ENCODE measurements around the gene MED13L. TPM values are rescaled to one million over a fixed set of nuclear protein-coding genes. Genes with fewer than 3 reads are reported as not detected.

Gene MED13L
- total and polyA plus RNA-seq, 2 of the 4 experiments (the other 2 are of a cell fraction), result 17.9 to 49.1 TPM

DNA sequence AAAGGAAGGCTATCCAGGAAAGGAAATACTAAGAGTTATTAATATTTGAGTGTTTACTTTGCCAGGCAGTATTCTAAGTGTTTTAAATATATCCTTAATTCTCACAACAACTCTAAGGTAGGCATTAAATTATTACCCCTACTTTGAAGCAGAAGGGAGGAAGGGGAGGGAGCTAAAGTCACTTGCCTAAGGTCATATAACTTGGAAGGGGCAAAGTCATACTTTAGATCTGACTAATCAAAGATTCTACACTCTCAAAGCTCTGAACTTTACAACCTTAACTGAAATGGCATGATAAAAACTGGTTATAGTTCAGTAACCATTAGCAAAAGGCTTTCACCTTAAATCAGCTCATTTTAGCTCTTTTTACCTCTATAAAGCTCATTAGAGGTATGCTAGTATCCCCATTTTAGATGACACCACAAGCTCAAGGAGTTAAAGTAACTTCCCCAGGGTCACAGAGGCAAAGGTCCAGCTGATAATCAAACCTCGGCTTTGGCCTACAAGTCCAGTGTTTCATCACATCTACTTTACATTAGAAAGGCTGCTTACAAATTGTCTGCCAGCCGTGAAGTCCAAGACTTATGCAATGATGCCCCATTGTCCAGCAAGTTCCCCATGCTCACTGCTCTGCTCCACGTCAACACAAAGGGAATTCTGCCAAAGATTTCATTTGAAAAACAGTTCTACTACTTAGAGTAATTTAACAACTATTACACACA, 223.9 kb downstream of the MED13L start:
- ATAC-seq (ENCODE audit: low read depth) (peak; percentile 73), DNase-seq (peak; percentile 81)
- intact Hi-C loops (cut with micrococcal nuclease), result no loop called here
- no peak overlapping the region for H3K4me3 ChIP-seq (ENCODE audit: insufficient read depth, low read depth, low read length)
- TF ChIP-seq RFX5 (IDR thresholded peaks at IDR 0.05; ENCODE audit: low read depth, low read length) (no peak), CEBPB (IDR thresholded peaks at IDR 0.05; ENCODE audit: low read depth, low read length) (peak; percentile 83)
- TF ChIP-seq, protein P1, sequence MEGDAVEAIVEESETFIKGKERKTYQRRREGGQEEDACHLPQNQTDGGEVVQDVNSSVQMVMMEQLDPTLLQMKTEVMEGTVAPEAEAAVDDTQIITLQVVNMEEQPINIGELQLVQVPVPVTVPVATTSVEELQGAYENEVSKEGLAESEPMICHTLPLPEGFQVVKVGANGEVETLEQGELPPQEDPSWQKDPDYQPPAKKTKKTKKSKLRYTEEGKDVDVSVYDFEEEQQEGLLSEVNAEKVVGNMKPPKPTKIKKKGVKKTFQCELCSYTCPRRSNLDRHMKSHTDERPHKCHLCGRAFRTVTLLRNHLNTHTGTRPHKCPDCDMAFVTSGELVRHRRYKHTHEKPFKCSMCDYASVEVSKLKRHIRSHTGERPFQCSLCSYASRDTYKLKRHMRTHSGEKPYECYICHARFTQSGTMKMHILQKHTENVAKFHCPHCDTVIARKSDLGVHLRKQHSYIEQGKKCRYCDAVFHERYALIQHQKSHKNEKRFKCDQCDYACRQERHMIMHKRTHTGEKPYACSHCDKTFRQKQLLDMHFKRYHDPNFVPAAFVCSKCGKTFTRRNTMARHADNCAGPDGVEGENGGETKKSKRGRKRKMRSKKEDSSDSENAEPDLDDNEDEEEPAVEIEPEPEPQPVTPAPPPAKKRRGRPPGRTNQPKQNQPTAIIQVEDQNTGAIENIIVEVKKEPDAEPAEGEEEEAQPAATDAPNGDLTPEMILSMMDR (conservative IDR thresholded peaks at IDR 0.05; ENCODE audit: low read depth, low read length), result no peak
- H3K4me1 ChIP-seq (ENCODE audit: control insufficient read depth, insufficient read depth, low read length), result 0 out of 2 replicates have a peak, but pooled peaks cover 2% of the 10 kb centered on the region
- no peak overlapping the region for H3K14ac ChIP-seq (replicated peaks; ENCODE audit: low read depth, low read length)
- no peaks in the 10 kb centered on the region for H3K36me3 ChIP-seq (ENCODE audit: control insufficient read depth, insufficient read depth, low read length)
- H2BK5ac ChIP-seq (ENCODE audit: low read depth, low read length, poor library complexity, severe bottlenecking), result no peak overlapping the region
- 17% methylated on average over 1 of the region's 3 CpGs; no CpG with 5 or more reads in 1 of the 2 experiments for WGBS, 2 experiments (ENCODE audit: extremely low coverage in 2 of 2, insufficient read length in 1 of 2)
- H3K23ac ChIP-seq (ENCODE audit: low read depth, low read length), result peak overlapping the region; percentile 0; the same call in 1 of the 2 replicates
- no peak overlapping the region for H2BK15ac ChIP-seq (ENCODE audit: low read depth, low read length)
- no peak overlapping the region for H2AK5ac ChIP-seq (ENCODE audit: low read depth, low read length)
- in situ Hi-C loops (cut with MboI; ENCODE audit: low sequenced_read_pairs), result no loop called here
- no peaks in the 10 kb centered on the region for H3K9me3 ChIP-seq (ENCODE audit: control insufficient read depth, insufficient read depth, low read length)
- BruUV-seq (replicated peaks), result no TSS peak
- H3K79me1 ChIP-seq (ENCODE audit: low read depth in 1 of 2, low read length in 2 of 2), result peaks cover 27 to 69% of the 10 kb centered on the region in 2 experiments
- no peak overlapping the region for H2AK9ac ChIP-seq (replicated peaks; ENCODE audit: low read depth, low read length, poor library complexity)
- CTCF ChIA-PET, result interaction anchor here (0.6 to 0.8 kb wide), 2 partner anchors 11 to 14 kb away, joined by 3 read pairs; no protein-coding TSS in a partner anchor
- no peaks in the 10 kb centered on the region for H3K27me3 ChIP-seq (ENCODE audit: control insufficient read depth, insufficient read depth, low read length)
- H3K9ac ChIP-seq (ENCODE audit: low read depth, low read length), result no peak overlapping the region
- no peak overlapping the region for H4K8ac ChIP-seq (ENCODE audit: low read depth in 2 of 2, low read length in 2 of 2)
- POLR2A ChIA-PET (ENCODE audit: unreplicated experiment), result interaction anchor here (0.6 kb wide), 1 partner anchor 18 kb away, joined by 3 read pairs; no protein-coding TSS in a partner anchor
- no peak overlapping the region for H2BK20ac ChIP-seq (ENCODE audit: low read depth, low read length)
- H4K5ac ChIP-seq (ENCODE audit: low read depth, low read length), result no peak overlapping the region
- H4K20me1 ChIP-seq (ENCODE audit: insufficient read depth, low read length), result peaks cover 52% of the 10 kb centered on the region
- no peak overlapping the region for H3K56ac ChIP-seq (ENCODE audit: extremely low read depth, insufficient read depth, low read length)
- H3K4ac ChIP-seq (ENCODE audit: low read depth, low read length), result no peak overlapping the region
- no peak overlapping the region for H3K18ac ChIP-seq (ENCODE audit: low read depth, low read length)
- no peak overlapping the region for H4K91ac ChIP-seq (ENCODE audit: insufficient read depth, low read depth, low read length)
- peaks cover 8% of the 10 kb centered on the region; the same call in 1 of the 2 replicates for H3K9me1 ChIP-seq (ENCODE audit: insufficient read depth, low read length)
- dilution Hi-C loops (cut with HindIII; ENCODE audit: low sequenced_read_pairs, unreplicated experiment), result no loop called here
- H2BK120ac ChIP-seq (ENCODE audit: low read depth, low read length), result no peak overlapping the region
- H3K4me2 ChIP-seq (ENCODE audit: low read depth, low read length), result 0 out of 2 replicates have a peak overlapping the region, but pooled peaks have one; percentile 1
- no peak overlapping the region for H3K27ac ChIP-seq (ENCODE audit: insufficient read depth, low read length)
- no peak overlapping the region for H2AFZ ChIP-seq (replicated peaks; ENCODE audit: low read length, poor library complexity)
